Cortex of kidney (tissue), 1 donor: Measurements from ENCODE around the gene MEIKIN.

ENCODE experiments used
- DNase-seq: peaks from one replicate; lab custom pipeline; 2025; lab: John Stamatoyannopoulos, UW

MEIKIN gene

GRCh38 chr5:131769336-131769735 is 176.1 kb downstream of the MEIKIN start:
- DNase-seq: no peak

GRCh38 chr5:131767891-131768290 is 177.6 kb downstream of the MEIKIN start:
- no peak for DNase-seq

GRCh38 chr5:131766689-131767088 is 178.8 kb downstream of the MEIKIN start:
- no peak for DNase-seq

- no peak for DNase-seq
Measured at GRCh38 chr5:131765261-131765660, 180.2 kb downstream of the MEIKIN start.

GRCh38 chr5:131763968-131764367 is 181.5 kb downstream of the MEIKIN start:
- no peak for DNase-seq

- DNase-seq: no peak
Measured at GRCh38 chr5:131760793-131761192, 184.7 kb downstream of the MEIKIN start.

GRCh38 chr5:131759704-131760103 is 185.8 kb downstream of the MEIKIN start:
- no peak for DNase-seq

- DNase-seq: no peak
Measured at GRCh38 chr5:131758520-131758900, 187.0 kb downstream of the MEIKIN start.

GRCh38 chr5:131757830-131758519 is 187.5 kb downstream of the MEIKIN start:
- no peak for DNase-seq
